ENCODE results near the gene OR2W1.

DNA sequence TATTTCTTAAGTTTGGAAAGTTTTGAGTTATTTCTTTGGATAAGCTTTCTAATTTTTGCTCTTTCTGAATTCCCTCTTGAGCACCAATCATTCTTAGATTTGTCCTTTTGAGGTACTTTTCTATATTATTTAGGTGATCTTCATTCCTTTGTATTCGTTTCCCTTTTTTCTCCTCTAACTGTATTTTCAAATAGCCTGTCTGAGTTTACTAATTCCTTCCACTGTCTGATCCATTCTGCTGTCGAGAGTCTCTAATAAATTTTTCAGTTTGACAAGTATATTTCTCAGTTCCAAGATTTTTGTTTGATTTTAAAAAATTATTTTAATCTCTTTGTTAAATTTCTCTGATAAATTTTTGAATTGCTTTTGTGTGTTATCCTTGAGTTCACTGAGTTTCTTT is 23.5 kb downstream of the OR2W1 start:
- TF ChIP-seq, protein P1, sequence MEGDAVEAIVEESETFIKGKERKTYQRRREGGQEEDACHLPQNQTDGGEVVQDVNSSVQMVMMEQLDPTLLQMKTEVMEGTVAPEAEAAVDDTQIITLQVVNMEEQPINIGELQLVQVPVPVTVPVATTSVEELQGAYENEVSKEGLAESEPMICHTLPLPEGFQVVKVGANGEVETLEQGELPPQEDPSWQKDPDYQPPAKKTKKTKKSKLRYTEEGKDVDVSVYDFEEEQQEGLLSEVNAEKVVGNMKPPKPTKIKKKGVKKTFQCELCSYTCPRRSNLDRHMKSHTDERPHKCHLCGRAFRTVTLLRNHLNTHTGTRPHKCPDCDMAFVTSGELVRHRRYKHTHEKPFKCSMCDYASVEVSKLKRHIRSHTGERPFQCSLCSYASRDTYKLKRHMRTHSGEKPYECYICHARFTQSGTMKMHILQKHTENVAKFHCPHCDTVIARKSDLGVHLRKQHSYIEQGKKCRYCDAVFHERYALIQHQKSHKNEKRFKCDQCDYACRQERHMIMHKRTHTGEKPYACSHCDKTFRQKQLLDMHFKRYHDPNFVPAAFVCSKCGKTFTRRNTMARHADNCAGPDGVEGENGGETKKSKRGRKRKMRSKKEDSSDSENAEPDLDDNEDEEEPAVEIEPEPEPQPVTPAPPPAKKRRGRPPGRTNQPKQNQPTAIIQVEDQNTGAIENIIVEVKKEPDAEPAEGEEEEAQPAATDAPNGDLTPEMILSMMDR (IDR thresholded peaks at IDR 0.05; ENCODE audit: low read depth, low read length, poor library complexity, severe bottlenecking) = no peak
- TF ChIP-seq EZH2phosphoT487 (IDR thresholded peaks at IDR 0.05; ENCODE audit: borderline replicate concordance, low read length) = no peak
